Panc1 (cell line): ENCODE results near the gene ALOXE3.

Experiments used
- CTCF ChIP-seq: fragments of 450-650 bp; IDR thresholded peaks from 2 replicates; pipeline ENCODE4 v1.5.1; 2017; ENCODE audit warnings: mild to moderate bottlenecking
- POLR2AphosphoS5 ChIP-seq: IDR thresholded peaks from 2 replicates; pipeline ENCODE4 v1.6.1; 2012; ENCODE audit warnings: mild to moderate bottlenecking, low read depth, low read length, moderate library complexity
- REST ChIP-seq, 2 experiments: IDR thresholded peaks; 2 replicates each; pipeline ENCODE4 v1.6.1; 2011 to 2012; ENCODE audit warnings: low read depth in 2 of 2, control low read depth in 1 of 2, low read length in 1 of 2, mild to moderate bottlenecking in 1 of 2, moderate library complexity in 1 of 2; ENCODE audit not compliant: insufficient read depth in 1 of 2
- TCF7L2 ChIP-seq: IDR thresholded peaks from 2 replicates; pipeline ENCODE4 v1.6.1; 2011; ENCODE audit warnings: mild to moderate bottlenecking, low read depth, low read length, inconsistent platforms

- no peak for TF ChIP-seq CTCF
- no peak for TF ChIP-seq REST (IDR thresholded peaks at IDR 0.05; ENCODE audit: insufficient read depth in 1 of 2, low read depth in 2 of 2, low read length in 1 of 2)
- no peak for TF ChIP-seq POLR2AphosphoS5
- no peak for TF ChIP-seq TCF7L2
Measured at GRCh38 chr17:8075081-8075480, 43.2 kb downstream of the ALOXE3 start.
